GM12891 (cell line): ENCODE data around the gene RHOU.

Experiments used
- POLR2A ChIP-seq: IDR thresholded peaks from 2 replicates; pipeline ENCODE4 v1.6.1; 2011; ENCODE audit warnings: low read depth, low read length, control low read depth
- POLR2AphosphoS5 ChIP-seq: IDR thresholded peaks from 2 replicates; pipeline ENCODE4 v1.6.1; 2011; ENCODE audit warnings: low read depth, low read length, control low read depth
- SPI1 ChIP-seq: IDR thresholded peaks from 2 replicates; pipeline ENCODE4 v1.6.1; 2011; ENCODE audit warnings: low read depth, low read length, control low read depth
- TAF1 ChIP-seq: IDR thresholded peaks from 2 replicates; pipeline ENCODE4 v1.6.1; 2011; ENCODE audit warnings: low read depth, low read length, control low read depth

GRCh38 chr1:228733576-228733975 is 1.7 kb upstream of the RHOU start:
- TF ChIP-seq POLR2AphosphoS5 (no peak), POLR2A (no peak), SPI1 (no peak), TAF1 (no peak)
